Nephron (organoid): Measurements from ENCODE around the gene RAET1L.
A peak's percentile ranks its signal among the peaks of the same experiment; 100 is the strongest.

Experiments
- H3K27ac Mint-ChIP-seq, 3 experiments: 2 replicates each; pipeline ENCODE4 v1.8.0; 2020; ENCODE audit warnings: mixed read lengths in 3 of 3, mild to moderate bottlenecking in 2 of 3, moderate library complexity in 1 of 3
- H3K27me3 Mint-ChIP-seq: 2 replicates; pipeline ENCODE4 v1.8.0; 2021; ENCODE audit warnings: low read depth, mild to moderate bottlenecking, moderate library complexity, mixed read lengths
- H3K36me3 Mint-ChIP-seq: 2 replicates; pipeline ENCODE4 v1.8.0; 2020; ENCODE audit warnings: low read depth, mixed read lengths
- H3K4me1 Mint-ChIP-seq: 2 replicates; pipeline ENCODE4 v1.8.0; 2020; ENCODE audit warnings: mixed read lengths
- H3K4me3 Mint-ChIP-seq, 3 experiments: 2 replicates each; pipeline ENCODE4 v1.8.0; 2020; ENCODE audit warnings: mild to moderate bottlenecking in 3 of 3, mixed read lengths in 3 of 3, moderate library complexity in 2 of 3
- H3K9me3 Mint-ChIP-seq: 2 replicates; pipeline ENCODE4 v1.8.0; 2020; ENCODE audit warnings: mixed read lengths
- CTCF ChIP-seq, 3 experiments: fragments of 200-600 bp; sonication (generic); IDR thresholded peaks; one replicate each; pipeline ENCODE4 v1.5.0; 2021; ENCODE audit warnings: antibody characterized with exemption in 3 of 3; ENCODE audit not compliant: unreplicated experiment in 3 of 3

Gene RAET1L

GRCh38 chr6:149990661-149991471, 34.5 kb downstream of the RAET1L start:
- peak overlapping the region; percentile 36 to 72 (median 50) for H3K4me3 Mint-ChIP-seq

GRCh38 chr6:149990212-149990660, 35.1 kb downstream of the RAET1L start:
- Mint-ChIP-seq H3K27ac (no peak overlapping the region), H3K9me3 (peaks cover 40% of the 10 kb centered on the region), H3K36me3 (no peaks in the 10 kb centered on the region), H3K27me3 (peaks cover 100% of the 10 kb centered on the region), H3K4me1 (peaks cover 11% of the 10 kb centered on the region), H3K4me3 (peak overlapping the region; percentile 36 to 72 (median 50))
- no peak for TF ChIP-seq CTCF (IDR thresholded peaks at IDR 0.05; ENCODE audit: unreplicated experiment in 3 of 3)

More at GRCh38 chr6:149990661-149991471, 34.5 kb downstream of the RAET1L start:
- H3K4me1 Mint-ChIP-seq = peaks cover 11% of the 10 kb centered on the region
- H3K36me3 Mint-ChIP-seq = no peaks in the 10 kb centered on the region
- TF ChIP-seq CTCF (IDR thresholded peaks at IDR 0.05; ENCODE audit: unreplicated experiment in 3 of 3) = no peak
- no peak overlapping the region for H3K27ac Mint-ChIP-seq
- H3K27me3 Mint-ChIP-seq = peaks cover 100% of the 10 kb centered on the region
- H3K9me3 Mint-ChIP-seq = peaks cover 37% of the 10 kb centered on the region

GRCh38 chr6:149988550-149989346, 36.6 kb downstream of the RAET1L start:
- TF ChIP-seq CTCF (IDR thresholded peaks at IDR 0.05; ENCODE audit: unreplicated experiment in 3 of 3) = no peak
- H3K27me3 Mint-ChIP-seq = peaks cover 100% of the 10 kb centered on the region
- peaks cover 11% of the 10 kb centered on the region for H3K4me1 Mint-ChIP-seq
- no peak overlapping the region for H3K27ac Mint-ChIP-seq
- H3K36me3 Mint-ChIP-seq = no peaks in the 10 kb centered on the region
- H3K4me3 Mint-ChIP-seq = peak overlapping the region in 2 of 3 experiments; percentile 21 to 57
- peaks cover 39% of the 10 kb centered on the region for H3K9me3 Mint-ChIP-seq

GRCh38 chr6:149987602-149988107, 37.7 kb downstream of the RAET1L start:
- Mint-ChIP-seq H3K4me3 (no peak overlapping the region), H3K9me3 (peaks cover 34% of the 10 kb centered on the region), H3K27ac (no peak overlapping the region), H3K4me1 (peaks cover 11% of the 10 kb centered on the region), H3K36me3 (no peaks in the 10 kb centered on the region), H3K27me3 (peaks cover 100% of the 10 kb centered on the region)
- TF ChIP-seq CTCF (IDR thresholded peaks at IDR 0.05; ENCODE audit: unreplicated experiment in 3 of 3) = no peak

- Mint-ChIP-seq H3K4me3 (no peak overlapping the region), H3K36me3 (no peaks in the 10 kb centered on the region), H3K4me1 (peaks cover 9% of the 10 kb centered on the region), H3K27me3 (peaks cover 100% of the 10 kb centered on the region), H3K27ac (no peak overlapping the region), H3K9me3 (peaks cover 31% of the 10 kb centered on the region)
- no peak for TF ChIP-seq CTCF (IDR thresholded peaks at IDR 0.05; ENCODE audit: unreplicated experiment in 3 of 3)
Observed at GRCh38 chr6:149985481-149985937, 39.8 kb downstream of the RAET1L start.
